ENCODE data around the gene KCMF1.
A peak's percentile ranks its signal among the peaks of the same experiment; 100 is the strongest.

Gene KCMF1

DNA sequence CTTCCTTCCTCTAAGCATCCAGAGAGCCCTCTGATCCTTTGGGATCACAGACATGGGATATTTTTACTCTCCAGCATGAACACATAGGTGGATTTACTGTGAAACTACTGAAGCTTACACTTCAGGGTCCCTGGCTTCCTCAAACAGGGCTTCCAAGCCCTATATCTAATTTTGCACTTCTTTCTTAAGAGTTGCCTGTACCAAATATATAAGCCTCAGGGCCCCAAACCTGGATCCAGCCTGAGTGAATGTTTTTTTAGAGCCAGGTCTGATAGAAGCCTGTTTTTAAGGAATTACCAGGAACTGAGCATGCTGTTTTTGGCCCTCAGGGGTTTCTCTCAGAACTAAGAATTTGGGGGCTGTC lies 13.2 kb upstream of the KCMF1 start:
- Histone ChIP-seq H3K36me3 (replicated peaks in 1 of 2; ENCODE audit: control insufficient read depth in 2 of 2, insufficient read depth in 2 of 2, low read length in 2 of 2) (peaks cover 3 to 14% of the 10 kb centered on the region in 2 donors), H3K18ac (ENCODE audit: low read length) (no peak overlapping the region), H2BK15ac (ENCODE audit: low read length) (no peak overlapping the region), H2AFZ (ENCODE audit: low read length) (peak overlapping the region; percentile 28), H3K9ac (ENCODE audit: low read depth, low read length, poor library complexity) (no peak overlapping the region), H3K4ac (ENCODE audit: low read length) (no peak overlapping the region), H4K8ac (ENCODE audit: low read depth, low read length) (no peak overlapping the region), H3K23ac (ENCODE audit: low read depth, low read length, poor library complexity) (no peak overlapping the region), H2BK5ac (ENCODE audit: low read length) (no peak overlapping the region), H3K4me1 (ENCODE audit: control insufficient read depth in 2 of 2, insufficient read depth in 1 of 2, low read depth in 1 of 2, low read length in 2 of 2) (peaks cover 8 to 26% of the 10 kb centered on the region in 2 donors), H3K79me1 (ENCODE audit: low read depth, low read length) (no peaks in the 10 kb centered on the region), H3K27me3 (ENCODE audit: control insufficient read depth in 3 of 3, insufficient read depth in 3 of 3, low read depth in 1 of 3, low read length in 3 of 3) (no peaks in the 10 kb centered on the region), H2BK12ac (ENCODE audit: low read length) (no peak overlapping the region), H3K9me3 (replicated peaks in 1 of 2; ENCODE audit: control insufficient read depth in 2 of 2, insufficient read depth in 1 of 2, low read depth in 1 of 2, low read length in 2 of 2) (no peaks in the 10 kb centered on the region), H2BK120ac (ENCODE audit: low read depth, low read length) (no peak overlapping the region), H3K4me3 (ENCODE audit: low read length in 2 of 2) (no peak overlapping the region), H4K91ac (ENCODE audit: low read depth, low read length, poor library complexity) (no peak overlapping the region), H3K27ac (replicated peaks; ENCODE audit: low read length) (peak overlapping the region; percentile 92), H2AK5ac (ENCODE audit: low read depth, low read length) (no peak overlapping the region), H3K4me2 (ENCODE audit: insufficient read depth, low read length, poor library complexity, severe bottlenecking) (peak overlapping the region; percentile 29), H3K14ac (ENCODE audit: low read length) (no peak overlapping the region)
- no peak for DNase-seq (ENCODE audit: low spot score)

DNA sequence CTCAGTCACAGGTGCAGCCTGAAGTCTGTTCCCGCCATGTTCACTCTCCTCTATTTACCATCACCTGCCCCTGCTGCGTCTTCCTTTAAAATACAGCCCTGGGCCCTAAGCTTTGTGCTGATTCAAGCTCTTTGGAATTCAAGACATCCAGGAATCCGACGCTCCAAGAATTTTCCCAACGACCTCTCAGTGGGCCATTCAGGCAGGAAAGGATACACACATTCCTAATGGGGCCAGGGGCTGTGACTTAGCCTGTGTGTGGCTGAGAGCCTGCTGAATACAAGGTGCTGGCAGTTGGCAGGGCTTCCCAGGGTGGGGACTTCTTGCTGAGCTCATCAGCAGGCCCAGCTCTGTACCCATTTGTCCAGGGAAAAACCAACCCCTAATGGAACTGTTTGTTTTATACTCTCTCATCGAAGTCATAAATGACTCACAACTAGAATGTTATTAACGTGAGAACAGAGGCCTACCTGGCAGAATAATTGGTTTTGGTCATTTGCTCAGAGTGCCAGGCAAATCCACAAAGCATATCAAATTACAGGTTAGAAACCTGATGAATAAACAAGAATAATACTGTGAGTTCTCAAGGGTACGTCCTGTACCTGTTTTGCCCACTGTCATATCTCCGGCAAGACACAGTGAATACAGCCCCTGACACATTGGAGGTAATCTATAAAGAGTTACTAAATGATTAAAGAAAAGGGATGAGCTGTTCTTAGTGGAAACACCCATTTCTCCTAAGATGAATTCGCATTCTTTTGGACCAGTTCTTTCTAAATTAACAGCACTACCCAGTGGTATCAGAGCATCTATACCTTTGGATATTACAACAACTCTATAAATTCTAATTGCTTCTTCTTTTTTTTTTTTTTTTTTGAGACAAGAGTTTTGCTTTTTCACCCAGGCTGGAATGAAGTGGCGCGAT lies 12.6 kb upstream of the KCMF1 start:
- Histone ChIP-seq H4K8ac (ENCODE audit: low read depth, low read length) (no peak overlapping the region), H3K4ac (ENCODE audit: low read length) (no peak overlapping the region), H3K27ac (replicated peaks; ENCODE audit: low read length) (peak overlapping the region; percentile 92)

DNA sequence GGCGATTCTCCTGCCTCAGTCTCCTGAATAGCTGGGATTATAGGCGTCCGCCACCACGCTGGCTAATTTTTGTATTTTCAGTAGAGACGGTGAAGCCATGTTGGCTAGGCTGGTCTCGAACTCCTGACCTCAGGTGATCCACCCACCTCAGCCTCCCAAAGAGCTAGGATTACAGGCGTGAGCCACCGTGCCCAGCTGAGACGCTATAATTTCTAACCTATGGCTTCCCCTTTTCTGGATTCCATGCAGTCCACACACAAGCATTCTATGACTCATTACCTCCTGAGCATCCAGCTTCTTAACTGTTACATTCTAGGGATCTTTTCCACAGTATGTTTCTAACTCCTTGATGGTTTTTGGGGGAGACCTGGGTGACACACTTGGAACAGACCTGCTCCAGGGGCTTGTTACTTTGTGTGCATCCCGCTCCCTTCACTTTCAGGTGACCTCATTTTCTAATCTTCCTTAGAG lies 11.8 kb upstream of the KCMF1 start:
- H3K14ac ChIP-seq (ENCODE audit: low read length): no peak overlapping the region
- peak overlapping the region; percentile 16 for H4K91ac ChIP-seq (ENCODE audit: low read depth, low read length, poor library complexity)
- H2BK5ac ChIP-seq (ENCODE audit: low read length): no peak overlapping the region
- no peak overlapping the region for H2AFZ ChIP-seq (ENCODE audit: low read length)
- peak overlapping the region; percentile 92 for H3K27ac ChIP-seq (replicated peaks; ENCODE audit: low read length)
- no peak overlapping the region for H3K9ac ChIP-seq (ENCODE audit: low read depth, low read length, poor library complexity)
- H3K9me3 ChIP-seq (replicated peaks in 1 of 2; ENCODE audit: control insufficient read depth in 2 of 2, insufficient read depth in 1 of 2, low read depth in 1 of 2, low read length in 2 of 2): no peaks in the 10 kb centered on the region
- no peak overlapping the region for H3K4me3 ChIP-seq (ENCODE audit: low read length in 2 of 2)
- no peak overlapping the region for H3K23ac ChIP-seq (ENCODE audit: low read depth, low read length, poor library complexity)
- no CpG with 5 or more reads among the region's 10 CpGs for WGBS, 2 donors (ENCODE audit: extremely low coverage in 2 of 2, insufficient read length in 2 of 2, insufficient replicate concordance in 1 of 2)
- H2BK120ac ChIP-seq (ENCODE audit: low read depth, low read length): no peak overlapping the region
- peaks cover 2% of the 10 kb centered on the region for H3K79me1 ChIP-seq (ENCODE audit: low read depth, low read length)
- H3K27me3 ChIP-seq (ENCODE audit: control insufficient read depth in 3 of 3, insufficient read depth in 3 of 3, low read depth in 1 of 3, low read length in 3 of 3): no peaks in the 10 kb centered on the region
- H2BK12ac ChIP-seq (ENCODE audit: low read length): no peak overlapping the region
- no peak overlapping the region for H2BK15ac ChIP-seq (ENCODE audit: low read length)
- no peak for DNase-seq (ENCODE audit: low spot score)
- peaks cover 10 to 28% of the 10 kb centered on the region in 2 donors for H3K36me3 ChIP-seq (replicated peaks in 1 of 2; ENCODE audit: control insufficient read depth in 2 of 2, insufficient read depth in 2 of 2, low read length in 2 of 2)
- H3K18ac ChIP-seq (ENCODE audit: low read length): no peak overlapping the region
- no peak overlapping the region for H2AK5ac ChIP-seq (ENCODE audit: low read depth, low read length)
- H3K4me2 ChIP-seq (ENCODE audit: insufficient read depth, low read length, poor library complexity, severe bottlenecking): no peak overlapping the region
- peaks cover 8 to 25% of the 10 kb centered on the region in 2 donors for H3K4me1 ChIP-seq (ENCODE audit: control insufficient read depth in 2 of 2, insufficient read depth in 1 of 2, low read depth in 1 of 2, low read length in 2 of 2)
- no peak overlapping the region for H3K4ac ChIP-seq (ENCODE audit: low read length)
- no peak overlapping the region for H4K8ac ChIP-seq (ENCODE audit: low read depth, low read length)

More for the DNA sequence above, 12.6 kb upstream of the KCMF1 start:
- Histone ChIP-seq H2AK5ac (ENCODE audit: low read depth, low read length) (no peak overlapping the region), H3K18ac (ENCODE audit: low read length) (no peak overlapping the region), H3K4me3 (ENCODE audit: low read length in 2 of 2) (no peak overlapping the region), H3K9ac (ENCODE audit: low read depth, low read length, poor library complexity) (no peak overlapping the region), H3K27me3 (ENCODE audit: control insufficient read depth in 3 of 3, insufficient read depth in 3 of 3, low read depth in 1 of 3, low read length in 3 of 3) (no peaks in the 10 kb centered on the region), H3K4me1 (ENCODE audit: control insufficient read depth in 2 of 2, insufficient read depth in 1 of 2, low read depth in 1 of 2, low read length in 2 of 2) (peaks cover 8 to 26% of the 10 kb centered on the region in 2 donors), H3K23ac (ENCODE audit: low read depth, low read length, poor library complexity) (no peak overlapping the region), H2BK5ac (ENCODE audit: low read length) (no peak overlapping the region), H2BK120ac (ENCODE audit: low read depth, low read length) (no peak overlapping the region), H2BK15ac (ENCODE audit: low read length) (no peak overlapping the region), H2BK12ac (ENCODE audit: low read length) (no peak overlapping the region), H3K79me1 (ENCODE audit: low read depth, low read length) (no peaks in the 10 kb centered on the region), H2AFZ (ENCODE audit: low read length) (peak overlapping the region; percentile 28), H3K36me3 (replicated peaks in 1 of 2; ENCODE audit: control insufficient read depth in 2 of 2, insufficient read depth in 2 of 2, low read length in 2 of 2) (peaks cover 6 to 20% of the 10 kb centered on the region in 2 donors), H3K9me3 (replicated peaks in 1 of 2; ENCODE audit: control insufficient read depth in 2 of 2, insufficient read depth in 1 of 2, low read depth in 1 of 2, low read length in 2 of 2) (no peaks in the 10 kb centered on the region), H3K4me2 (ENCODE audit: insufficient read depth, low read length, poor library complexity, severe bottlenecking) (peak overlapping the region; percentile 29), H4K91ac (ENCODE audit: low read depth, low read length, poor library complexity) (no peak overlapping the region), H3K14ac (ENCODE audit: low read length) (no peak overlapping the region)
- WGBS, 2 donors (ENCODE audit: extremely low coverage in 2 of 2, insufficient read length in 2 of 2, insufficient replicate concordance in 1 of 2): no CpG with 5 or more reads among the region's 12 CpGs
- peak; percentile 92 for DNase-seq (ENCODE audit: low spot score)

DNA sequence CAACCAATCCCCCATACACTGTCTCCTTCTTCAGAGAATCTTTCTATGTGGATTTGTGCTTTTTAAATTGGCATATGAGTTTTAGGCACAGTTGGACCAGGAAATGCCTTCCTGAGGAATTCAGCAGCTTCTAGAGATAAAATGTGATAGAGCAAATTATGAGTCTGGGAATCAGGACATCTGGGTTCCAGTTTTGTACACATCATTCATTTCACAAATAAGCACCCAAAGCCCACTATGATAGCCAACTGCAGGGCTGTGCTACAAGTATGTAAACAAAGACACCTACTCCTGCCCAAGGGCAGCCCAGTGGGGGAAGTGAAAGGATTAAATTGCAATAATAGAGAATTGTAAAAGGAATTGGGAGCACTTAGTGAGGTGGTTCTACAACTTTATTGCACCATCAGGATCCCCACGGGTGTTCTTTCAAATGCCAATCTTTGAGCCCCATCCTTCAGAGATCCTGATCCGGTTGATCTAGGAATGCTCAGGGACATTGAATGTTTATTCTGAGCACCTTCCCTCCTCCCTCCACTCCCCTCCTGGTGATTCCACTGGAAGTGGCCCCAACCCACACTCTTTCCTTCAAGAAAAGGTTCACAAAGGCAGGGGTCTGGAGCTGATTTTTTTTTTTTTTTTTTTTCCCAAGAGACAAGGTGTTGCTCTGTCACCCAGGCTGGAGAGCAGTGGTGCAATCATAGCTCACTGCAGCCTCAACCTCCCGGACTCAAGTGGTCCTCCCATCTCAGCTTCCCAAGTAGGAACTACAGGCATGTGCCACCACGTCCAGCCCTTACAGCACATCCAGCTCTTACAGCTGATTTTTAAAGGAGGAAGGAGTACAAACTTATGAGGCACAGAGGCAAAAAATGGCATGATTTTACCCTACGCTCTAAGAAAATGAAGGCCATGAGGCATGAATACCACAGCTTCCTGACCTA lies 11.1 kb upstream of the KCMF1 start:
- H3K9ac ChIP-seq (ENCODE audit: low read depth, low read length, poor library complexity): no peak overlapping the region
- WGBS, 2 donors (ENCODE audit: extremely low coverage in 2 of 2, insufficient read length in 2 of 2, insufficient replicate concordance in 1 of 2): no CpG with 5 or more reads among the region's 5 CpGs

More for the DNA sequence above, 11.1 kb upstream of the KCMF1 start:
- peaks cover 10 to 33% of the 10 kb centered on the region in 2 donors for H3K36me3 ChIP-seq (replicated peaks in 1 of 2; ENCODE audit: control insufficient read depth in 2 of 2, insufficient read depth in 2 of 2, low read length in 2 of 2)
- H2BK5ac ChIP-seq (ENCODE audit: low read length): no peak overlapping the region
- H2BK12ac ChIP-seq (ENCODE audit: low read length): no peak overlapping the region
- H3K14ac ChIP-seq (ENCODE audit: low read length): no peak overlapping the region
- no peak overlapping the region for H3K4me3 ChIP-seq (ENCODE audit: low read length in 2 of 2)
- DNase-seq (ENCODE audit: low spot score): no peak
- no peak overlapping the region for H2BK15ac ChIP-seq (ENCODE audit: low read length)
- no peak overlapping the region for H3K23ac ChIP-seq (ENCODE audit: low read depth, low read length, poor library complexity)
- no peak overlapping the region for H4K91ac ChIP-seq (ENCODE audit: low read depth, low read length, poor library complexity)
- H3K18ac ChIP-seq (ENCODE audit: low read length): peak overlapping the region; percentile 31
- no peaks in the 10 kb centered on the region for H3K27me3 ChIP-seq (ENCODE audit: control insufficient read depth in 3 of 3, insufficient read depth in 3 of 3, low read depth in 1 of 3, low read length in 3 of 3)
- no peak overlapping the region for H2AK5ac ChIP-seq (ENCODE audit: low read depth, low read length)
- H2BK120ac ChIP-seq (ENCODE audit: low read depth, low read length): no peak overlapping the region
- H4K8ac ChIP-seq (ENCODE audit: low read depth, low read length): no peak overlapping the region
- peak overlapping the region; percentile 92 for H3K27ac ChIP-seq (replicated peaks; ENCODE audit: low read length)
- no peak overlapping the region for H3K4me2 ChIP-seq (ENCODE audit: insufficient read depth, low read length, poor library complexity, severe bottlenecking)
- no peak overlapping the region for H3K4ac ChIP-seq (ENCODE audit: low read length)
- H3K9me3 ChIP-seq (replicated peaks in 1 of 2; ENCODE audit: control insufficient read depth in 2 of 2, insufficient read depth in 1 of 2, low read depth in 1 of 2, low read length in 2 of 2): no peaks in the 10 kb centered on the region
- H2AFZ ChIP-seq (ENCODE audit: low read length): no peak overlapping the region
- peaks cover 2% of the 10 kb centered on the region for H3K79me1 ChIP-seq (ENCODE audit: low read depth, low read length)
- peaks cover 8 to 22% of the 10 kb centered on the region in 2 donors for H3K4me1 ChIP-seq (ENCODE audit: control insufficient read depth in 2 of 2, insufficient read depth in 1 of 2, low read depth in 1 of 2, low read length in 2 of 2)

All from neuronal stem cell (in vitro differentiated cells).